HCEC 1CT (cell line): Measurements from ENCODE around the gene FOXJ3.
A peak's percentile ranks its signal among the peaks of the same experiment; 100 is the strongest.
"Not testable (repeated sequence)": the region's sequence is repeated elsewhere in the genome, so short reads cannot be mapped to it uniquely, and the experiment has no call there.

Experiments
- DNase-seq: peaks from one replicate; pipeline ENCODE4 v3.0.0-alpha.2; 2017

Gene FOXJ3

GRCh38 chr1:42239555-42239954, 95.5 kb downstream of the FOXJ3 start:
- DNase-seq = peak; percentile 36

- DNase-seq = no peak
These were observed 96.0 kb downstream of the FOXJ3 start for GRCh38 chr1:42239041-42239440.

GRCh38 chr1:42231253-42231652, 103.8 kb downstream of the FOXJ3 start:
- no peak for DNase-seq

- DNase-seq = no peak
These were observed 106.1 kb downstream of the FOXJ3 start for GRCh38 chr1:42228938-42229337.

GRCh38 chr1:42223036-42223435, 112.0 kb downstream of the FOXJ3 start:
- DNase-seq = no peak

GRCh38 chr1:42221952-42222606, 113.0 kb downstream of the FOXJ3 start:
- peak; percentile 11 for DNase-seq

- no peak for DNase-seq
These were observed 113.6 kb downstream of the FOXJ3 start for GRCh38 chr1:42221456-42221855.

- DNase-seq = no peak
These were observed 115.4 kb downstream of the FOXJ3 start for GRCh38 chr1:42219627-42220026.

GRCh38 chr1:42214447-42214871, 120.6 kb downstream of the FOXJ3 start:
- DNase-seq = peak; percentile 68

GRCh38 chr1:42211224-42211623, 123.8 kb downstream of the FOXJ3 start:
- peak; percentile 82 for DNase-seq

GRCh38 chr1:42210421-42211133, 124.5 kb downstream of the FOXJ3 start:
- DNase-seq = peak; percentile 64

- no peak for DNase-seq
These were observed 125.3 kb downstream of the FOXJ3 start for GRCh38 chr1:42209526-42210251.

GRCh38 chr1:42206930-42207329, 128.1 kb downstream of the FOXJ3 start:
- DNase-seq = not testable (repeated sequence)

GRCh38 chr1:42206164-42206563, 128.9 kb downstream of the FOXJ3 start:
- peak; percentile 40 for DNase-seq

- no peak for DNase-seq
These were observed 133.0 kb downstream of the FOXJ3 start for GRCh38 chr1:42201986-42202385.

GRCh38 chr1:42198251-42198650, 136.8 kb downstream of the FOXJ3 start:
- DNase-seq = no peak

GRCh38 chr1:42195841-42196240, 139.2 kb downstream of the FOXJ3 start:
- DNase-seq = no peak

GRCh38 chr1:42192106-42192505, 142.9 kb downstream of the FOXJ3 start:
- DNase-seq = no peak

- DNase-seq = no peak
These were observed 143.7 kb downstream of the FOXJ3 start for GRCh38 chr1:42191319-42191718.

- peak; percentile 13 for DNase-seq
These were observed 144.8 kb downstream of the FOXJ3 start for GRCh38 chr1:42189931-42190853.

- peak; percentile 69 for DNase-seq
These were observed 148.9 kb downstream of the FOXJ3 start for GRCh38 chr1:42186152-42186551.

GRCh38 chr1:42184616-42185015, 150.4 kb downstream of the FOXJ3 start:
- DNase-seq = no peak

- DNase-seq = no peak
These were observed 151.1 kb downstream of the FOXJ3 start for GRCh38 chr1:42183957-42184268.
